Smooth muscle cell of the pulmonary artery (primary cell): ENCODE results near the gene PRF1. TPM values are rescaled to one million over a fixed set of nuclear protein-coding genes. Genes with fewer than 3 reads are reported as not detected.

Experiments used
- total RNA-seq: library from RNA; depleted of rRNA; stranded (reverse); fragments of >200 nt; gene quantifications from 2 replicates; pipeline ENCODE4 v1.2.3, GENCODE V29; 2014

PRF1 gene
- not detected in 2 replicates for total RNA-seq

GRCh38 chr10:70602665-70603448, at the start of gene PRF1:
Gene PRF1 (minus strand): TSS chr10:70602741. CDS start chr10:70600902, 1,839 bp downstream.

Other genes with a start within 250 kb of the PRF1 start
- gene LRRC20, start 220.1 kb downstream of the PRF1 start, total RNA-seq = 5.3 and 8.9 TPM in 2 replicates
- gene EIF4EBP2, start 198.6 kb downstream of the PRF1 start, total RNA-seq = 29.9 and 51.8 TPM in 2 replicates
- not detected in 2 replicates for gene NODAL, start 161.1 kb downstream of the PRF1 start, total RNA-seq
- 0.40 and 1.4 TPM in 2 replicates for gene PALD1, start 124.0 kb downstream of the PRF1 start, total RNA-seq
- gene ADAMTS14, start 69.8 kb upstream of the PRF1 start, total RNA-seq = 2.5 TPM in 2 replicates
- gene TBATA, start 182.6 kb upstream of the PRF1 start, total RNA-seq = not detected in 2 replicates
- gene SGPL1, start 213.2 kb upstream of the PRF1 start, total RNA-seq = 26.0 and 31.9 TPM in 2 replicates